Peyer's patch (tissue), 4 donors: ENCODE measurements around the gene KIN.

ENCODE experiments used
- CTCF ChIP-seq, 6 experiments: fragments of 450-650 bp in 4 of 6; fragments of 200-600 bp in 2 of 6; sonication (generic) in 1 of 6; IDR thresholded peaks; one replicate each; pipeline ENCODE4 v1.5.1; 2017 to 2019; ENCODE audit warnings: antibody characterized with exemption in 6 of 6, mild to moderate bottlenecking in 3 of 6, moderate library complexity in 1 of 6
- POLR2A ChIP-seq, 2 donors: fragments of 450-650 bp; IDR thresholded peaks; one replicate each; pipeline ENCODE4 v1.5.1; 2017; ENCODE audit warnings: antibody characterized with exemption in 2 of 2, mild to moderate bottlenecking in 2 of 2, moderate library complexity in 2 of 2

GRCh38 chr10:7718685-7719084 lies 69.1 kb downstream of the KIN start:
- TF ChIP-seq POLR2A (IDR thresholded peaks at IDR 0.05): no peak
- TF ChIP-seq CTCF (IDR thresholded peaks at IDR 0.05): no peak
